Mesenchymal stem cell (in vitro differentiated cells and primary cell): Measurements from ENCODE around the gene ASB2.

ENCODE experiments used
- DNase-seq: peaks from one replicate; pipeline ENCODE4 v3.0.0-alpha.2; 2013
- H2AFZ ChIP-seq: one replicate; pipeline ENCODE4 v1.6.1; 2013; ENCODE audit warnings: low read depth, mild to moderate bottlenecking, control low read depth, inconsistent platforms, low read length, moderate library complexity
- H2AK5ac ChIP-seq: 2 replicates; pipeline ENCODE4 v1.6.1; 2013; ENCODE audit warnings: low read length, moderate library complexity, mild to moderate bottlenecking, inconsistent platforms; ENCODE audit not compliant: severe bottlenecking
- H2BK120ac ChIP-seq: one replicate; pipeline ENCODE4 v1.6.1; 2013; ENCODE audit warnings: low read depth, mild to moderate bottlenecking, inconsistent platforms, low read length, moderate library complexity
- H2BK12ac ChIP-seq, 2 experiments: one replicate each; pipeline ENCODE4 v1.6.1; 2013; ENCODE audit warnings: inconsistent platforms in 2 of 2, low read length in 2 of 2, mild to moderate bottlenecking in 2 of 2, moderate library complexity in 2 of 2, control low read depth in 1 of 2
- H2BK15ac ChIP-seq: one replicate; pipeline ENCODE4 v1.6.1; 2013; ENCODE audit warnings: mild to moderate bottlenecking, low read depth, inconsistent platforms; ENCODE audit not compliant: poor library complexity, severe bottlenecking
- H2BK5ac ChIP-seq: 2 replicates; pipeline ENCODE4 v1.6.1; 2013; ENCODE audit warnings: low read depth, mild to moderate bottlenecking, low read length, control low read depth, inconsistent platforms; ENCODE audit not compliant: poor library complexity, severe bottlenecking
- H3K14ac ChIP-seq, 2 experiments: one replicate each; pipeline ENCODE4 v1.6.1; 2013; ENCODE audit warnings: inconsistent platforms in 2 of 2, low read length in 2 of 2, control low read depth in 1 of 2, mild to moderate bottlenecking in 1 of 2, moderate library complexity in 1 of 2
- H3K18ac ChIP-seq, 2 experiments: one replicate each; pipeline ENCODE4 v1.6.1; 2013; ENCODE audit warnings: inconsistent platforms in 2 of 2, low read length in 2 of 2, control low read depth in 1 of 2, low read depth in 1 of 2, mild to moderate bottlenecking in 1 of 2
- H3K23ac ChIP-seq, 2 experiments: one replicate each; pipeline ENCODE4 v1.6.1; 2013; ENCODE audit warnings: inconsistent platforms in 2 of 2, low read length in 2 of 2, mild to moderate bottlenecking in 2 of 2, moderate library complexity in 2 of 2, control low read depth in 1 of 2
- H3K27ac ChIP-seq: 2 replicates; pipeline ENCODE4 v1.5.1; 2013; ENCODE audit warnings: mild to moderate bottlenecking, moderate library complexity, low read length, control low read depth, inconsistent platforms; ENCODE audit not compliant: poor library complexity, severe bottlenecking
- H3K27me3 ChIP-seq, 2 experiments: 2 replicates each; pipeline versions ENCODE4 v1.6.1 to v1.7.0; 2013; ENCODE audit warnings: low read length in 2 of 2, mild to moderate bottlenecking in 2 of 2, moderate library complexity in 2 of 2, control low read depth in 1 of 2, inconsistent platforms in 1 of 2; ENCODE audit not compliant: control insufficient read depth in 1 of 2, insufficient read depth in 1 of 2
- H3K36me3 ChIP-seq, 2 experiments: 2 replicates each; pipeline versions ENCODE4 v1.6.1 to v1.7.0; 2013; ENCODE audit warnings: low read length in 2 of 2, control low read depth in 1 of 2, inconsistent platforms in 1 of 2, low read depth in 1 of 2, mild to moderate bottlenecking in 1 of 2; ENCODE audit not compliant: insufficient read depth in 2 of 2, control insufficient read depth in 1 of 2
- H3K4ac ChIP-seq, 2 experiments: one replicate each; pipeline ENCODE4 v1.6.1; 2013; ENCODE audit warnings: inconsistent platforms in 2 of 2, low read length in 2 of 2, mild to moderate bottlenecking in 2 of 2, moderate library complexity in 2 of 2, control low read depth in 1 of 2, low read depth in 1 of 2
- H3K4me1 ChIP-seq: 2 replicates; pipeline ENCODE4 v1.6.1; 2013; ENCODE audit warnings: low read depth, low read length, control low read depth; ENCODE audit not compliant: control insufficient read depth, insufficient read depth
- H3K4me2 ChIP-seq: 2 replicates; pipeline ENCODE4 v1.6.1; 2013; ENCODE audit warnings: low read length, mild to moderate bottlenecking, inconsistent platforms; ENCODE audit not compliant: poor library complexity, severe bottlenecking
- H3K4me3 ChIP-seq, 2 experiments: 2 replicates each; pipeline versions ENCODE4 v1.5.1 to v1.7.0; 2013; ENCODE audit warnings: low read length in 2 of 2, mild to moderate bottlenecking in 2 of 2, control low read depth in 1 of 2, low read depth in 1 of 2; ENCODE audit not compliant: insufficient read depth in 1 of 2
- H3K79me1 ChIP-seq: replicated peaks from 2 replicates; pipeline ENCODE4 v1.6.1; 2013; ENCODE audit warnings: mild to moderate bottlenecking, control low read depth, low read length, inconsistent platforms; ENCODE audit not compliant: poor library complexity, severe bottlenecking
- H3K9ac ChIP-seq: 2 replicates; pipeline ENCODE4 v1.7.0; 2013; ENCODE audit warnings: mild to moderate bottlenecking, low read length, moderate library complexity
- H3K9me3 ChIP-seq: 2 replicates; pipeline ENCODE4 v1.7.0; 2013; ENCODE audit warnings: mild to moderate bottlenecking, low read length; ENCODE audit not compliant: control insufficient read depth
- H4K8ac ChIP-seq: one replicate; pipeline ENCODE4 v1.6.1; 2013; ENCODE audit warnings: inconsistent platforms, mild to moderate bottlenecking, low read length, moderate library complexity
- H4K91ac ChIP-seq: one replicate; pipeline ENCODE4 v1.6.1; 2013; ENCODE audit warnings: mild to moderate bottlenecking, low read length, inconsistent platforms
- WGBS: methylation state at CpG from one replicate; pipeline ENCODE4 v1.1.7; 2013; ENCODE audit warnings: mixed read lengths; 5-methylcytosine and 5-hydroxymethylcytosine counted together

The ASB2 gene

GRCh38 chr14:93905623-93906022, 70.7 kb downstream of the ASB2 start:
- 66% methylated on average over 4 of the region's 4 CpGs for WGBS

GRCh38 chr14:93903342-93904184, 72.8 kb downstream of the ASB2 start:
- no peak overlapping the region for H4K8ac ChIP-seq
- no peak overlapping the region for H3K4me2 ChIP-seq
- DNase-seq = no peak
- peaks cover 18 to 45% of the 10 kb centered on the region in 2 experiments for H3K27me3 ChIP-seq
- no peak overlapping the region for H3K27ac ChIP-seq
- no peak overlapping the region for H2BK12ac ChIP-seq
- H3K4ac ChIP-seq = no peak overlapping the region
- no peak overlapping the region for H2BK120ac ChIP-seq
- no peak overlapping the region for H3K23ac ChIP-seq
- no peak overlapping the region for H2AK5ac ChIP-seq
- H4K91ac ChIP-seq = no peak overlapping the region
- H3K4me1 ChIP-seq = no peaks in the 10 kb centered on the region
- H3K9ac ChIP-seq = no peak overlapping the region
- no peak overlapping the region for H2AFZ ChIP-seq
- H3K4me3 ChIP-seq = no peak overlapping the region
- no peak overlapping the region for H3K14ac ChIP-seq
- no peak overlapping the region for H2BK15ac ChIP-seq
- no peak overlapping the region for H3K18ac ChIP-seq
- H3K36me3 ChIP-seq = no peaks in the 10 kb centered on the region
- 55% methylated on average over 15 of the region's 15 CpGs for WGBS
- H3K9me3 ChIP-seq = peaks cover 2% of the 10 kb centered on the region
- H2BK5ac ChIP-seq = no peak overlapping the region
- H3K79me1 ChIP-seq = no peaks in the 10 kb centered on the region

More at GRCh38 chr14:93905623-93906022, 70.7 kb downstream of the ASB2 start:
- Histone ChIP-seq H3K27ac (no peak overlapping the region), H3K18ac (no peak overlapping the region), H2BK15ac (no peak overlapping the region), H3K4me2 (no peak overlapping the region), H3K79me1 (no peaks in the 10 kb centered on the region), H3K9ac (no peak overlapping the region), H4K8ac (no peak overlapping the region), H3K4me3 (no peak overlapping the region), H2AK5ac (no peak overlapping the region), H3K4me1 (no peaks in the 10 kb centered on the region), H2AFZ (no peak overlapping the region), H2BK5ac (no peak overlapping the region), H3K36me3 (no peaks in the 10 kb centered on the region), H3K9me3 (peaks cover 9% of the 10 kb centered on the region), H2BK12ac (no peak overlapping the region), H3K27me3 (peaks cover 21 to 42% of the 10 kb centered on the region in 2 experiments), H3K23ac (no peak overlapping the region), H3K4ac (no peak overlapping the region), H4K91ac (no peak overlapping the region), H2BK120ac (no peak overlapping the region), H3K14ac (no peak overlapping the region)
- DNase-seq = no peak

GRCh38 chr14:93902619-93903307, 73.6 kb downstream of the ASB2 start:
- Histone ChIP-seq H3K4me2 (no peak overlapping the region), H2BK12ac (no peak overlapping the region), H3K18ac (no peak overlapping the region), H2BK120ac (no peak overlapping the region), H3K36me3 (no peaks in the 10 kb centered on the region), H3K14ac (no peak overlapping the region), H3K9me3 (no peaks in the 10 kb centered on the region), H3K4me1 (no peaks in the 10 kb centered on the region), H3K4me3 (no peak overlapping the region), H2AFZ (no peak overlapping the region), H3K79me1 (no peaks in the 10 kb centered on the region), H3K27ac (no peak overlapping the region), H3K27me3 (peaks cover 15 to 45% of the 10 kb centered on the region in 2 experiments), H4K91ac (no peak overlapping the region), H2AK5ac (no peak overlapping the region), H2BK5ac (no peak overlapping the region), H3K4ac (no peak overlapping the region), H4K8ac (no peak overlapping the region), H2BK15ac (no peak overlapping the region), H3K23ac (no peak overlapping the region), H3K9ac (no peak overlapping the region)
- DNase-seq = no peak
- whole genome bisulfite sequencing = 83% methylated on average over 13 of the region's 13 CpGs

- H2AFZ ChIP-seq = no peak overlapping the region
- H3K14ac ChIP-seq = no peak overlapping the region
- no peaks in the 10 kb centered on the region for H3K9me3 ChIP-seq
- no peak overlapping the region for H3K23ac ChIP-seq
- H3K4ac ChIP-seq = no peak overlapping the region
- H2BK15ac ChIP-seq = no peak overlapping the region
- 70% methylated on average over 6 of the region's 6 CpGs for WGBS
- no peak overlapping the region for H2BK120ac ChIP-seq
- no peaks in the 10 kb centered on the region for H3K4me1 ChIP-seq
- DNase-seq = no peak
- no peak overlapping the region for H3K4me3 ChIP-seq
- no peak overlapping the region for H4K8ac ChIP-seq
- peaks cover 17 to 43% of the 10 kb centered on the region in 2 experiments for H3K27me3 ChIP-seq
- no peak overlapping the region for H2BK5ac ChIP-seq
- no peak overlapping the region for H4K91ac ChIP-seq
- H3K4me2 ChIP-seq = no peak overlapping the region
- no peak overlapping the region for H2AK5ac ChIP-seq
- no peak overlapping the region for H2BK12ac ChIP-seq
- H3K18ac ChIP-seq = no peak overlapping the region
- no peaks in the 10 kb centered on the region for H3K79me1 ChIP-seq
- no peak overlapping the region for H3K27ac ChIP-seq
- H3K9ac ChIP-seq = no peak overlapping the region
- H3K36me3 ChIP-seq = no peaks in the 10 kb centered on the region
These were observed 74.6 kb downstream of the ASB2 start for GRCh38 chr14:93901813-93902212.
